Panc1 (cell line): Measurements from ENCODE around the gene OR13G1.

Experiments
- POLR2AphosphoS5 ChIP-seq: IDR thresholded peaks from 2 replicates; pipeline ENCODE4 v1.6.1; 2012; ENCODE audit warnings: mild to moderate bottlenecking, low read depth, low read length, moderate library complexity
- TF ChIP-seq, protein P1 (sequence below): fragments of 450-650 bp; IDR thresholded peaks from 2 replicates; pipeline ENCODE4 v1.5.1; 2017; ENCODE audit warnings: mild to moderate bottlenecking
- TF ChIP-seq, protein P2 (sequence below), 2 experiments: IDR thresholded peaks; 2 replicates each; pipeline ENCODE4 v1.6.1; 2011 to 2012; ENCODE audit warnings: low read depth in 2 of 2, control low read depth in 1 of 2, low read length in 1 of 2, mild to moderate bottlenecking in 1 of 2, moderate library complexity in 1 of 2; ENCODE audit not compliant: insufficient read depth in 1 of 2

DNA sequence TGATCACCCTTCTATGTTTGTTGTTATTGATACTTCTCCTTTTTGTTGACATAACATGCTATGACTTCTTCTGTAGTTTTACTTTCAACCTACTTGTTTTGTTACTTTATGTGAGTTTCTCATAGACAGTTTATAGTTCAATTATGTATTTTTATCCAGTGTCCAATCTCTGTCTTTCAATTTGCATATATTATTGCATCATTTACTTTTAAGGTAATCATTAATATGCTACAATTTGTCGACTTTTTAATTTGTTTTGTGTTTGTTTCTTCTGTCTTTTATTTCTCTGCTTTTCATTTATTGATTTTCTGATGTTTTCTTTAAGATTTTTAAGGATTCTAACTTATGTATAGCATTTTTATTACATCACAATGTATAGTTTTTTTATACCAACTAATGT is 10.3 kb downstream of the OR13G1 start:
- TF ChIP-seq, protein P1, sequence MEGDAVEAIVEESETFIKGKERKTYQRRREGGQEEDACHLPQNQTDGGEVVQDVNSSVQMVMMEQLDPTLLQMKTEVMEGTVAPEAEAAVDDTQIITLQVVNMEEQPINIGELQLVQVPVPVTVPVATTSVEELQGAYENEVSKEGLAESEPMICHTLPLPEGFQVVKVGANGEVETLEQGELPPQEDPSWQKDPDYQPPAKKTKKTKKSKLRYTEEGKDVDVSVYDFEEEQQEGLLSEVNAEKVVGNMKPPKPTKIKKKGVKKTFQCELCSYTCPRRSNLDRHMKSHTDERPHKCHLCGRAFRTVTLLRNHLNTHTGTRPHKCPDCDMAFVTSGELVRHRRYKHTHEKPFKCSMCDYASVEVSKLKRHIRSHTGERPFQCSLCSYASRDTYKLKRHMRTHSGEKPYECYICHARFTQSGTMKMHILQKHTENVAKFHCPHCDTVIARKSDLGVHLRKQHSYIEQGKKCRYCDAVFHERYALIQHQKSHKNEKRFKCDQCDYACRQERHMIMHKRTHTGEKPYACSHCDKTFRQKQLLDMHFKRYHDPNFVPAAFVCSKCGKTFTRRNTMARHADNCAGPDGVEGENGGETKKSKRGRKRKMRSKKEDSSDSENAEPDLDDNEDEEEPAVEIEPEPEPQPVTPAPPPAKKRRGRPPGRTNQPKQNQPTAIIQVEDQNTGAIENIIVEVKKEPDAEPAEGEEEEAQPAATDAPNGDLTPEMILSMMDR = no peak
- no peak for TF ChIP-seq POLR2AphosphoS5
- TF ChIP-seq, protein P2, sequence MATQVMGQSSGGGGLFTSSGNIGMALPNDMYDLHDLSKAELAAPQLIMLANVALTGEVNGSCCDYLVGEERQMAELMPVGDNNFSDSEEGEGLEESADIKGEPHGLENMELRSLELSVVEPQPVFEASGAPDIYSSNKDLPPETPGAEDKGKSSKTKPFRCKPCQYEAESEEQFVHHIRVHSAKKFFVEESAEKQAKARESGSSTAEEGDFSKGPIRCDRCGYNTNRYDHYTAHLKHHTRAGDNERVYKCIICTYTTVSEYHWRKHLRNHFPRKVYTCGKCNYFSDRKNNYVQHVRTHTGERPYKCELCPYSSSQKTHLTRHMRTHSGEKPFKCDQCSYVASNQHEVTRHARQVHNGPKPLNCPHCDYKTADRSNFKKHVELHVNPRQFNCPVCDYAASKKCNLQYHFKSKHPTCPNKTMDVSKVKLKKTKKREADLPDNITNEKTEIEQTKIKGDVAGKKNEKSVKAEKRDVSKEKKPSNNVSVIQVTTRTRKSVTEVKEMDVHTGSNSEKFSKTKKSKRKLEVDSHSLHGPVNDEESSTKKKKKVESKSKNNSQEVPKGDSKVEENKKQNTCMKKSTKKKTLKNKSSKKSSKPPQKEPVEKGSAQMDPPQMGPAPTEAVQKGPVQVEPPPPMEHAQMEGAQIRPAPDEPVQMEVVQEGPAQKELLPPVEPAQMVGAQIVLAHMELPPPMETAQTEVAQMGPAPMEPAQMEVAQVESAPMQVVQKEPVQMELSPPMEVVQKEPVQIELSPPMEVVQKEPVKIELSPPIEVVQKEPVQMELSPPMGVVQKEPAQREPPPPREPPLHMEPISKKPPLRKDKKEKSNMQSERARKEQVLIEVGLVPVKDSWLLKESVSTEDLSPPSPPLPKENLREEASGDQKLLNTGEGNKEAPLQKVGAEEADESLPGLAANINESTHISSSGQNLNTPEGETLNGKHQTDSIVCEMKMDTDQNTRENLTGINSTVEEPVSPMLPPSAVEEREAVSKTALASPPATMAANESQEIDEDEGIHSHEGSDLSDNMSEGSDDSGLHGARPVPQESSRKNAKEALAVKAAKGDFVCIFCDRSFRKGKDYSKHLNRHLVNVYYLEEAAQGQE (IDR thresholded peaks at IDR 0.05; ENCODE audit: insufficient read depth in 1 of 2, low read depth in 2 of 2, low read length in 1 of 2) = no peak
